Placental epithelial cell (primary cell): ENCODE measurements around the gene IL17F. TPM values are rescaled to one million over a fixed set of nuclear protein-coding genes. Genes with fewer than 3 reads are reported as not detected.

Experiments used
- total RNA-seq: library from RNA; depleted of rRNA; stranded (reverse); fragments of >200 nt; gene quantifications from 2 replicates; pipeline ENCODE4 v1.2.3, GENCODE V29; 2012

Gene IL17F
- total RNA-seq: not detected in 2 replicates

GRCh38 chr6:52244400-52244799, at the start of gene IL17F:
IL17F (minus strand) TSS chr6:52244500; CDS start chr6:52244429, 71 bp downstream.

GRCh38 chr6:52284460-52285176, 40.3 kb upstream of the IL17F start, which contains the start of gene MCM3:
MCM3 (minus strand) TSS chr6:52284742; CDS start chr6:52284674, 68 bp downstream.

Other genes starting within 250 kb of the IL17F start
- 0.11 and 0.79 TPM in 2 replicates for gene PKHD1, start 156.9 kb downstream of the IL17F start, total RNA-seq
- gene IL17A, start 58.1 kb downstream of the IL17F start, total RNA-seq: not detected in 2 replicates
- gene MCM3, start 40.2 kb upstream of the IL17F start, total RNA-seq: 29.8 and 31.4 TPM in 2 replicates
- 4.8 and 8.6 TPM in 2 replicates for gene PAQR8, start 117.7 kb upstream of the IL17F start, total RNA-seq
- gene EFHC1, start 175.8 kb upstream of the IL17F start, total RNA-seq: 10.6 and 22.8 TPM in 2 replicates